HG02610 (cell line): ENCODE measurements around the gene DBR1.

Experiments
- ATAC-seq: cut with Tn5 transposase; IDR thresholded peaks from one replicate; pipeline ENCODE4 v1.9.1; 2021; ENCODE audit warnings: mild to moderate bottlenecking, moderate library complexity; ENCODE audit not compliant: unreplicated experiment

The DBR1 gene

DNA sequence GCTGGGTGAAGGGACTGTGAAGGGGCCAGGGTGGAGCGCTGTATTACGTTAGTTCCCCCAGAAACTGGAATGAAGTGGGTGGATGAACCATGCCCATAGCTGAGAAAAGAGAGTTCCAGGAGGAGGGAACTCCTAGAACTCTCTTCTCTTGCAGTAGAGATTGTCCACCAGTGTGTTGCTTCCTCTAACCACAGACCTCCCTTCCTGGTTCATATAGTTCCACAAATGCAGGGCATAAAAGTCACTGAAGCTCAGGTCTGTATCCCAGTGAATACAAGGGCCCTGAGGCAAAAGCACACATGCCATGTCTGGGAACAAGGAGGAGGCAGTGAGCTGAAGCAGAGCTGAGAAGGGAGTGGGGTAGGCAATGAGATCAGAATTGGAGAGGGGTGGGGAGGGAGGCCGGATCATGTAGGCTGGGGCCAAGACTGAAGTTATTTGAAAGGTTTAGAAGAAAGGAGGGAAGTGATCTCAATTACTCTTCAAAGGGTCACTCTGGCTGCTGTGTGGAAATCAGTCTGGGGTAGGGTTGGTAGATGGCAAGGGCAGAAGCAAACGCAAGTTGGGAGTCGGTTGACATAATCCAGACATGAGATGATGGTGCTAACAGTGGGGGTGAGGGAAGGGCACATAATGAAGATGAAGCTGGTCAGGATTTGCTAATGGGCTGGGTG is 49.0 kb downstream of the DBR1 start:
- ATAC-seq: no peak

GRCh38 chr3:138124706-138125355 is 49.9 kb downstream of the DBR1 start:
- no peak for ATAC-seq

- no peak for ATAC-seq
These were observed 50.5 kb downstream of the DBR1 start for GRCh38 chr3:138124188-138124587.

DNA sequence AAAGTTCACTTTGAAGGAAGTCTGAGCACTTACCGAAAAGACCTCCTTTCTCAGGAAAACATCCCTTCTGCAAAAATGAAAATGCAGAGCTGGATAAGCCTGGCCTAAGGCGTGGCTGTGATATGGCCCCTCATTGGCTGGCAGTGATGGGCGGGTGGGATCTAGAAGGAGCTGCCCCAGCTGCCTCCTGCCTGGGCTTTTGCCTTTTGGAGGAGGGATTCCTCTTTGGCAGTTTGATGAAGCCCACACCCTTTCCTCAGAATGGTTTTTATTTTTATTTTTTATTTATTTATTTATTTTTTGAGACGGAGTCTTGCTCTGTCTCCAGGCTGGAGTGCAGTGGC is 55.3 kb downstream of the DBR1 start:
- no peak for ATAC-seq

DNA sequence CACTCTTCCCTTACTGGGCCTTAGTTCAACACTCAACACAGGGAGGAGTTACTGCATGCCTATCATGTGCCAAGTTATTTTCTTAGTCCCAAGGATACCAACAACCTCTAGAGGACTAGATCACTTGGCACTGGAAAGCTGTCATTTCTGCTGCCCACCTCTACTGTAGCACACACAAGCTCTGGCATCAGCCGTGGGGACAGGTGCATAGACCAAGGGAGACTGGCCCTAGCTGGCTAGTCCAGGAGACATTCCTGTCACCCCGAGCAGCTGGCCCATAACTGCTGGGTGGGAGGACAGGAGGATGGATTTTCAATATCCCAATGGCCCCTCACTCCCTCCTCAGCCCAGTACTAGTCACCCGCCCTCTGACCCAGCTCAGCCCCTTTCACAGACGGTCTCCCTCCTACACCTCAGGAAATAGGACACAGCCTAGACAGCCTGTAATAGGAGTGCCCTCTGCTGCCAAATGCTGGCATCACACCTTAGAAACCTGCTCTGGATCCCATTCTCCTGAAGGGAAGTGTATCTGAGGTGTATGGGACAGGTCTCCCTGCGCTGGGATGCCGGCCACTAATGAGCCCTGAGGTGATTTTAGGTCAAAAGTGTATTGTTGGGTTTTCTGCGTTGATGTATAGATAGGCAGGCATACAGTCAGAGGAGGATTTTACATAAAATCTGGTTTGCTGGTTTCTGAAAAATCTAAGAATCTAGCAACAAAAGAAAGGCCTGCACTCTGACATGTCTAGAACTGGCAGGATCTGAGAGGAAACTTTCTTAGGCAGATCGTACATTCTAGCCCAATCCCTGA is 55.9 kb downstream of the DBR1 start:
- ATAC-seq: peak; percentile 75

GRCh38 chr3:138114988-138115971 is 59.4 kb downstream of the DBR1 start, which contains the start of gene DZIP1L:
Gene DZIP1L (minus strand): TSS chr3:138115608. CDS start chr3:138103971, 11,637 bp downstream.
- ATAC-seq: peak; percentile 76

GRCh38 chr3:138114431-138114918 is 60.2 kb downstream of the DBR1 start:
- ATAC-seq: no peak

DNA sequence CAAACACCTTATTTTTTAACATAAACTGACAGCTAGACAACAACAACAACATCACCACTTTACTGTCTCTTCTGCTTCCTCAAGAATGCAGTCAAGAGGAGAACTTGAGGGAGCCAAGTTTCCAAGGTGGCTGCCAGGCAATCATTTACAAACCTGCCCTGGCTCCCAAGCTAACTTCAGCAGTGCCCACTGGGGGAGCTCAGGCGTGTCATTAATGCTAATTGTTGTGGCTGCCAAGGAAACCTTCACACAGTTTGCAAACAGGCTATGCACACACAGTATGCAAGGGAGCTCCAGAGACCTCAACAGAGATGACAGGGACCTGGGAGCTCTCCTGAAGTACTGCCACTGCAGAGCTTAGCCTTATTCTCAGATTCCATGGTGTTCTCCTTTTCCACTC is 61.4 kb downstream of the DBR1 start:
- ATAC-seq: no peak

GRCh38 chr3:138112362-138112761 is 62.4 kb downstream of the DBR1 start:
- no peak for ATAC-seq
